Measurements from ENCODE around the gene PSAPL1. TPM values are rescaled to one million over a fixed set of nuclear protein-coding genes. Genes with fewer than 3 reads are reported as not detected.

Gene PSAPL1
- total and polyA plus RNA-seq, 9 of the 15 experiments (the other 6 are each of a cell fraction or from before 2014, with no cell fraction given) = not detected

- TF ChIP-seq THAP12 (CRISPR knock-in tag; IDR thresholded peaks at IDR 0.05) (no peak), HDAC3 (IDR thresholded peaks at IDR 0.05; ENCODE audit: borderline replicate concordance, partially characterized antibody) (no peak)
Observed at GRCh38 chr4:7399440-7400234, 35.1 kb downstream of the PSAPL1 start (continued).

- Histone ChIP-seq H3K4me3 (no peak overlapping the region), H3K27ac (ENCODE audit: extremely low read depth, low read depth, low read length) (no peak overlapping the region), H3K27me3 (ENCODE audit: control insufficient read depth in 2 of 2, insufficient read depth in 2 of 2, low read length in 2 of 2) (peaks cover 3 to 35% of the 10 kb centered on the region in 2 experiments; a peak in 3 of 5 replicates), H3K9me1 (ENCODE audit: control insufficient read depth, insufficient read depth, low read length) (peaks cover 2% of the 10 kb centered on the region), H3K4me1 (replicated peaks in 1 of 2; ENCODE audit: control insufficient read depth in 2 of 2, insufficient read depth in 2 of 2, low read length in 2 of 2) (no peaks in the 10 kb centered on the region), H3K4me2 (ENCODE audit: insufficient read depth, low read length) (no peak overlapping the region), H2AFZ (ENCODE audit: low read depth, low read length) (no peak overlapping the region), H3K9ac (ENCODE audit: insufficient read depth in 1 of 2, low read depth in 2 of 2, low read length in 2 of 2) (no peak overlapping the region), H3K9me3 (replicated peaks; ENCODE audit: control insufficient read depth, insufficient read depth, low read depth, low read length) (no peaks in the 10 kb centered on the region), H4K20me1 (replicated peaks; ENCODE audit: control insufficient read depth, insufficient read depth, low read length) (peaks cover 7% of the 10 kb centered on the region), H3K79me2 (ENCODE audit: control insufficient read depth, insufficient read depth, low read length) (no peaks in the 10 kb centered on the region), H3K36me3 (ENCODE audit: control insufficient read depth, insufficient read depth, low read length) (no peaks in the 10 kb centered on the region)
- TF ChIP-seq NCOA6 (IDR thresholded peaks at IDR 0.05) (no peak), TCF15 (CRISPR knock-in tag; IDR thresholded peaks at IDR 0.05) (no peak), ZNF644 (tag; IDR thresholded peaks at IDR 0.05; ENCODE audit: low read depth) (no peak), NR1H2 (CRISPR knock-in tag; IDR thresholded peaks at IDR 0.05) (no peak)
- WGBS (ENCODE audit: insufficient coverage, low coverage, missing lambda C conversion rate) = 2% methylated on average over 8 of the region's 8 CpGs
- DNase-seq (ENCODE audit: extremely low read depth in 1 of 4, low spot score in 3 of 4) = no peak
- ATAC-seq = no peak
- FAIRE-seq = no peak
- CTCF ChIA-PET (ENCODE audit: low intra/inter-chr PET ratio) = no interaction called here
- BruUV-seq (replicated peaks) = no TSS peak
- intact Hi-C loops (cut with micrococcal nuclease) = no loop called here
- POLR2A ChIA-PET = interaction anchor here (0.6 kb wide), 1 partner anchor 405 kb away, joined by 3 read pairs; no protein-coding TSS in a partner anchor
- in situ Hi-C loops (cut with MboI) = no loop called here
Observed at GRCh38 chr4:7398788-7399439, 35.8 kb downstream of the PSAPL1 start.
